Chondrocyte (in vitro differentiated cells): ENCODE measurements around the gene GAMT. TPM values are rescaled to one million over a fixed set of nuclear protein-coding genes. Genes with fewer than 3 reads are reported as not detected.

ENCODE experiments used
- DNase-seq: peaks from one replicate; pipeline ENCODE4 v3.0.0; 2021; ENCODE audit warnings: mixed read lengths, low spot score
- H3K27ac Mint-ChIP-seq: one replicate; pipeline ENCODE4 v1.8.0; 2021; ENCODE audit warnings: mild to moderate bottlenecking, moderate library complexity, mixed read lengths; ENCODE audit not compliant: unreplicated experiment
- H3K27me3 Mint-ChIP-seq: 2 replicates; pipeline ENCODE4 v1.8.0; 2021; ENCODE audit warnings: low read depth, mixed read lengths
- H3K36me3 Mint-ChIP-seq: 2 replicates; pipeline ENCODE4 v1.8.0; 2021; ENCODE audit warnings: low read depth, mixed read lengths
- H3K4me1 Mint-ChIP-seq: 2 replicates; pipeline ENCODE4 v1.8.0; 2021; ENCODE audit warnings: low read depth, mild to moderate bottlenecking, mixed read lengths
- H3K4me3 Mint-ChIP-seq: one replicate; pipeline ENCODE4 v1.8.0; 2021; ENCODE audit warnings: mild to moderate bottlenecking, moderate library complexity, mixed read lengths; ENCODE audit not compliant: unreplicated experiment
- H3K9me3 Mint-ChIP-seq: 2 replicates; pipeline ENCODE4 v1.8.0; 2021; ENCODE audit warnings: low read depth, mixed read lengths
- total RNA-seq: library from RNA; stranded (reverse); gene quantifications from 3 replicates; pipeline ENCODE4 v1.2.1, GENCODE V29; 2021
- TF ChIP-seq, protein P1 (sequence below): fragments of 200-600 bp; sonication (generic); IDR thresholded peaks from 2 replicates; pipeline ENCODE4 v1.5.0; 2021; ENCODE audit warnings: antibody characterized with exemption, mild to moderate bottlenecking, moderate library complexity

Gene GAMT
- total RNA-seq, 1 donor from 2014 or later, result 32.5 TPM

- no peak overlapping the region for H3K27ac Mint-ChIP-seq
- H3K4me3 Mint-ChIP-seq, result no peak overlapping the region
- DNase-seq, result no peak
- peaks cover 6% of the 10 kb centered on the region for H3K4me1 Mint-ChIP-seq
- no peaks in the 10 kb centered on the region for H3K27me3 Mint-ChIP-seq
- peaks cover 21% of the 10 kb centered on the region for H3K36me3 Mint-ChIP-seq
- no peaks in the 10 kb centered on the region for H3K9me3 Mint-ChIP-seq
- TF ChIP-seq, protein P1, sequence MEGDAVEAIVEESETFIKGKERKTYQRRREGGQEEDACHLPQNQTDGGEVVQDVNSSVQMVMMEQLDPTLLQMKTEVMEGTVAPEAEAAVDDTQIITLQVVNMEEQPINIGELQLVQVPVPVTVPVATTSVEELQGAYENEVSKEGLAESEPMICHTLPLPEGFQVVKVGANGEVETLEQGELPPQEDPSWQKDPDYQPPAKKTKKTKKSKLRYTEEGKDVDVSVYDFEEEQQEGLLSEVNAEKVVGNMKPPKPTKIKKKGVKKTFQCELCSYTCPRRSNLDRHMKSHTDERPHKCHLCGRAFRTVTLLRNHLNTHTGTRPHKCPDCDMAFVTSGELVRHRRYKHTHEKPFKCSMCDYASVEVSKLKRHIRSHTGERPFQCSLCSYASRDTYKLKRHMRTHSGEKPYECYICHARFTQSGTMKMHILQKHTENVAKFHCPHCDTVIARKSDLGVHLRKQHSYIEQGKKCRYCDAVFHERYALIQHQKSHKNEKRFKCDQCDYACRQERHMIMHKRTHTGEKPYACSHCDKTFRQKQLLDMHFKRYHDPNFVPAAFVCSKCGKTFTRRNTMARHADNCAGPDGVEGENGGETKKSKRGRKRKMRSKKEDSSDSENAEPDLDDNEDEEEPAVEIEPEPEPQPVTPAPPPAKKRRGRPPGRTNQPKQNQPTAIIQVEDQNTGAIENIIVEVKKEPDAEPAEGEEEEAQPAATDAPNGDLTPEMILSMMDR, result no peak
Observed at GRCh38 chr19:1373534-1374249, 27.6 kb downstream of the GAMT start.

DNA sequence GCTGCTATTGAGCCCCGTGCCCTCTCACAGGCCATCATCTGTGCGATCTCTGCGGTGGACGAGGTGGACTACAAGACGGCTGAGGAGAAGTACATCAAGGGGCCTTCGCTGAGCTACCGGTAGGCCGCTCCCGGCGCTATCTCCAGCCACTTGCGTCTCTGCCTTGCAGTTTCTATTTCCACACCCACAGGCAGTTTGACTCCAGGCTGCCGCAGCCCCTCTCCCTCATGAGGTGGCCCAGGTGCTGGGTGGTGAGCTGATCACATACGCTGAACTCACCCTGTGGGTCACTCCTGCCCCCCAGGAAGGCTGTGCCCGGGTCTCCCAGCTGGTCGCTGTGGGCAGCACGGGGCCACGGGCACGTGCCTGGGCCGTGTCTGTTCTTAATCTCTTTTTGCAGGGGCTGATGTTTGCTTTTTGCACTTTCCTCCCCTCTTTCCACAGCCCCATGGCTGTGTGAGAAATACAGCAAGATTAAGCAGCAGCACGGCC, 28.3 kb downstream of the GAMT start:
- no peak overlapping the region for H3K4me3 Mint-ChIP-seq
- peaks cover 20% of the 10 kb centered on the region for H3K36me3 Mint-ChIP-seq
- no peaks in the 10 kb centered on the region for H3K27me3 Mint-ChIP-seq
- peaks cover 6% of the 10 kb centered on the region for H3K4me1 Mint-ChIP-seq
- no peaks in the 10 kb centered on the region for H3K9me3 Mint-ChIP-seq
- TF ChIP-seq, protein P1, result no peak
- DNase-seq, result no peak
- no peak overlapping the region for H3K27ac Mint-ChIP-seq

DNA sequence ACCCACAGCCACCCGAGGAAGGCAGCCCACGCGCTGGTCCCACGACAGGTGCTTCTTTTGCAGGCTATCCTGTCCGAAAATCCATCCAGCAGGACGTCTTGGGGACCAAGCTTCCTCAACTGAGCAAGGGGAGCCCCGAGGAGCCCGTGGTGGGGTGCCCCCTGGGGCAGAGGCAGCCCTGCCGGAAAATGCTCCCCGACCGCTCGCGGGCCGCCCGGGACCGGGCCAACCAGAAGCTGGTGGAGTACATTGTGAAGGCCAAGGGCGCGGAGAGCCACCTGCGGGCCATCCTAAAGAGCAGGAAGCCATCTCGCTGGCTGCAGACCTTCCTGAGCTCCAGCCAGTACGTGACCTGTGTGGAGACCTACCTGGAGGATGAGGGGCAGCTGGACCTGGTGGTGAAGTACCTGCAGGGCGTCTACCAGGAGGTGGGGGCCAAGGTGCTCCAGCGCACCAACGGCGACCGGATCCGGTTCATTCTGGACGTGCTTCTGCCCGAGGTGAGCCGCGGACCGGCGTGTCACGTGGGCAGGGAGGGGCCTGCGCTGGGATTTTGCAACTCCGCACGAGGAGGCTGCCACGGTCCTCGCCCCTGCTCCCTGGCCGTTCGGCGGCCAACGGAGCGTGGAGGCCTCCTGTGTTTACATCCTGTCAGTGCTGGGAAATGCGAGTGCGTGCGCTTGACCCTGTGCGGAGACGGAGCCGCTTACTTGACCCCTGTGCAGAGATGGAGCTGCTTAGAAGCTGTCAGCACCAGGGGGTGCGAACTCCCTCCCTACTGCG, 30.6 kb downstream of the GAMT start:
- Mint-ChIP-seq H3K4me3 (no peak overlapping the region), H3K9me3 (no peaks in the 10 kb centered on the region), H3K27me3 (no peaks in the 10 kb centered on the region), H3K27ac (no peak overlapping the region), H3K36me3 (peaks cover 14% of the 10 kb centered on the region), H3K4me1 (peaks cover 6% of the 10 kb centered on the region)
- TF ChIP-seq, protein P1, result no peak
- no peak for DNase-seq

- peaks cover 3% of the 10 kb centered on the region for H3K4me1 Mint-ChIP-seq
- H3K27ac Mint-ChIP-seq, result no peak overlapping the region
Observed at GRCh38 chr19:1369214-1369805, 32.0 kb downstream of the GAMT start.

More at GRCh38 chr19:1369214-1369805, 32.0 kb downstream of the GAMT start:
- Mint-ChIP-seq H3K36me3 (peaks cover 17% of the 10 kb centered on the region), H3K27me3 (no peaks in the 10 kb centered on the region), H3K9me3 (no peaks in the 10 kb centered on the region), H3K4me3 (no peak overlapping the region)
- no peak for DNase-seq
- TF ChIP-seq, protein P1, result no peak
